Panc1 (cell line): Measurements from ENCODE around the gene C14orf132. TPM values are rescaled to one million over a fixed set of nuclear protein-coding genes. Genes with fewer than 3 reads are reported as not detected.

Experiments used
- ATAC-seq: fragments of 200-7000 bp; cut with Tn5 transposase; 2 replicates; pipeline ENCODE4 v1.9.1; 2020; ENCODE audit warnings: mild to moderate bottlenecking, moderate library complexity
- BruUV-seq: library from RNA; stranded (reverse); fragments of 400-500 nt; replicated peaks from 2 replicates; lab custom pipeline; 2021; lab: Mats Ljungman, UMichigan
- CTCF ChIA-PET: fragments of 300-600 bp; sonication (Branson Sonifier 250); formaldehyde crosslinking; loops from one replicate; lab custom pipeline; 2022; ENCODE audit warnings: antibody characterized with exemption; lab: Charles Lee
- POLR2A ChIA-PET: fragments of 300-600 bp; sonication (Branson Sonifier 250); formaldehyde crosslinking; loops from one replicate; lab custom pipeline; 2022; ENCODE audit warnings: antibody characterized with exemption; lab: Charles Lee
- DNase-seq: peaks from one replicate; pipeline ENCODE4 v3.0.0-alpha.2; 2010; ENCODE audit warnings: low read depth, low spot score
- H3K27ac ChIP-seq: 2 replicates; pipeline ENCODE4 v1.5.1; 2011; ENCODE audit warnings: mild to moderate bottlenecking, low read length, inconsistent platforms
- H3K27me3 ChIP-seq: fragments of 200-500 bp; sonication (Bioruptor generic); 2 replicates; pipeline ENCODE4 v1.6.0; 2014; ENCODE audit warnings: low read length, inconsistent platforms; ENCODE audit not compliant: control insufficient read depth, insufficient read depth
- H3K36me3 ChIP-seq: fragments of 200-500 bp; sonication (Bioruptor generic); 2 replicates; pipeline ENCODE4 v1.5.1; 2014; ENCODE audit warnings: inconsistent platforms, mild to moderate bottlenecking, low read length, moderate library complexity; ENCODE audit not compliant: control insufficient read depth, insufficient read depth
- H3K4me1 ChIP-seq: 2 replicates; pipeline ENCODE4 v1.5.1; 2011; ENCODE audit warnings: inconsistent platforms, mild to moderate bottlenecking, low read length, moderate library complexity; ENCODE audit not compliant: control insufficient read depth, insufficient read depth
- H3K4me3 ChIP-seq, 2 experiments: 2 replicates each; pipeline ENCODE4 v1.5.1; 2011 to 2012; ENCODE audit warnings: low read depth in 2 of 2, low read length in 2 of 2, mild to moderate bottlenecking in 2 of 2, inconsistent platforms in 1 of 2, moderate library complexity in 1 of 2
- H3K9me3 ChIP-seq: fragments of 200-500 bp; sonication (Bioruptor generic); 2 replicates; pipeline ENCODE4 v1.5.1; 2014; ENCODE audit warnings: low read depth, mild to moderate bottlenecking, inconsistent platforms, low read length, moderate library complexity; ENCODE audit not compliant: control insufficient read depth, insufficient read depth
- CTCF ChIP-seq: fragments of 450-650 bp; IDR thresholded peaks from 2 replicates; pipeline ENCODE4 v1.5.1; 2017; ENCODE audit warnings: mild to moderate bottlenecking
- POLR2AphosphoS5 ChIP-seq: IDR thresholded peaks from 2 replicates; pipeline ENCODE4 v1.6.1; 2012; ENCODE audit warnings: mild to moderate bottlenecking, low read depth, low read length, moderate library complexity
- REST ChIP-seq, 2 experiments: IDR thresholded peaks; 2 replicates each; pipeline ENCODE4 v1.6.1; 2011 to 2012; ENCODE audit warnings: low read depth in 2 of 2, control low read depth in 1 of 2, low read length in 1 of 2, mild to moderate bottlenecking in 1 of 2, moderate library complexity in 1 of 2; ENCODE audit not compliant: insufficient read depth in 1 of 2
- SIN3A ChIP-seq: IDR thresholded peaks from 2 replicates; pipeline ENCODE4 v1.6.1; 2012; ENCODE audit warnings: low read depth, mild to moderate bottlenecking, low read length, moderate library complexity, borderline replicate concordance; ENCODE audit not compliant: insufficient read depth
- TCF7L2 ChIP-seq: IDR thresholded peaks from 2 replicates; pipeline ENCODE4 v1.6.1; 2011; ENCODE audit warnings: mild to moderate bottlenecking, low read depth, low read length, inconsistent platforms
- in situ Hi-C: cut with HindIII; loops from 2 replicates; pipeline ENCODE4 v1.10.0; 2016; ENCODE audit warnings: low sequenced_read_pairs, low pct_unique_long_range_greater_than_20kb
- intact Hi-C: fragments of 100-400 bp; cut with micrococcal nuclease; formaldehyde crosslinking; loops from one replicate; pipeline ENCODE4 v1.10.0; 2022; ENCODE audit not compliant: unreplicated experiment
- total RNA-seq: library from RNA; stranded (reverse); gene quantifications from one replicate; pipeline ENCODE4 v1.2.1, GENCODE V29; 2021; ENCODE audit not compliant: unreplicated experiment

Gene C14orf132
- total RNA-seq, 1 experiment from 2014 or later: 23.0 TPM

- CTCF ChIA-PET: interaction anchor here (1.0 kb wide), 1 partner anchor 432 kb away, joined by 6 read pairs; no protein-coding TSS in a partner anchor
- no peaks in the 10 kb centered on the region for H3K36me3 ChIP-seq
- H3K27ac ChIP-seq: no peak overlapping the region
- H3K9me3 ChIP-seq: no peaks in the 10 kb centered on the region
- BruUV-seq: no TSS peak
- in situ Hi-C loops (no loop called here), intact Hi-C loops (loop anchor here (1.0 to 10.0 kb wide), 3 partner anchors 100 to 433 kb away; no protein-coding TSS in a partner anchor)
- H3K27me3 ChIP-seq: no peaks in the 10 kb centered on the region
- no peak for DNase-seq
- POLR2A ChIA-PET: no interaction called here
- no peaks in the 10 kb centered on the region for H3K4me1 ChIP-seq
- H3K4me3 ChIP-seq: no peak overlapping the region
- TF ChIP-seq CTCF (peak; percentile 51), TCF7L2 (no peak), POLR2AphosphoS5 (no peak), SIN3A (no peak), REST (IDR thresholded peaks at IDR 0.05; ENCODE audit: insufficient read depth in 1 of 2, low read depth in 2 of 2, low read length in 1 of 2) (no peak)
- no peak for ATAC-seq
Observed at GRCh38 chr14:95994593-95994928, 44.6 kb upstream of the C14orf132 start.

GRCh38 chr14:95998656-95999055, 40.5 kb upstream of the C14orf132 start:
- POLR2A ChIA-PET: no interaction called here
- BruUV-seq: no TSS peak
- peak; percentile 31; the same call in 1 of the 2 replicates for TF ChIP-seq CTCF
- TF ChIP-seq TCF7L2: no peak
- no peak for DNase-seq
- CTCF ChIA-PET: interaction anchor here (0.7 to 2.1 kb wide), 2 partner anchors 100 to 102 kb away, joined by 4 to 11 read pairs; no protein-coding TSS in a partner anchor
- in situ Hi-C loops: no loop called here
- Histone ChIP-seq H3K4me1 (no peaks in the 10 kb centered on the region), H3K4me3 (no peak overlapping the region), H3K9me3 (no peaks in the 10 kb centered on the region), H3K36me3 (no peaks in the 10 kb centered on the region), H3K27ac (no peak overlapping the region), H3K27me3 (no peaks in the 10 kb centered on the region)
- no peak for ATAC-seq
- intact Hi-C loops: loop anchor here (5.0 to 10.0 kb wide), 3 partner anchors 99 to 276 kb away; no protein-coding TSS in a partner anchor
